ENCODE results near the gene IPO8. TPM values are rescaled to one million over a fixed set of nuclear protein-coding genes. Genes with fewer than 3 reads are reported as not detected.

IPO8 gene
- total and polyA plus RNA-seq, 8 donors, result 8.9 to 184 (median 32.6) TPM

- 84 to 96% (median 94%) methylated on average over 2 of the region's 2 CpGs for WGBS, 5 donors
- H3K27me3 ChIP-seq, result no peaks in the 10 kb centered on the region
- no peak overlapping the region for H3K27ac ChIP-seq
- H3K9me3 ChIP-seq, result no peaks in the 10 kb centered on the region
- no peak for TF ChIP-seq CTCF (IDR thresholded peaks at IDR 0.05)
- no peak for DNase-seq
- H3K4me1 ChIP-seq, result no peaks in the 10 kb centered on the region
- no peak overlapping the region for H3K4me3 ChIP-seq
- H3K36me3 ChIP-seq, result peaks cover 0 to 45% (median 33%) of the 10 kb centered on the region in 4 donors
- intact Hi-C loops (cut with DNase I; ENCODE audit: low total_unique reads), result no loop called here
Observed at GRCh38 chr12:30739020-30739419, 43.4 kb upstream of the IPO8 start.

GRCh38 chr12:30732954-30733637 is 37.4 kb upstream of the IPO8 start:
- 74 to 86% (median 82%) methylated on average over 2 of the region's 2 CpGs for WGBS, 5 donors
- no peaks in the 10 kb centered on the region for H3K9me3 ChIP-seq
- no peak overlapping the region for H3K27ac ChIP-seq
- no peaks in the 10 kb centered on the region for H3K27me3 ChIP-seq
- H3K36me3 ChIP-seq, result peaks cover 0 to 53% (median 34%) of the 10 kb centered on the region in 4 donors
- TF ChIP-seq CTCF (IDR thresholded peaks at IDR 0.05), result no peak
- intact Hi-C loops (cut with DNase I; ENCODE audit: low total_unique reads), result no loop called here
- no peaks in the 10 kb centered on the region for H3K4me1 ChIP-seq
- H3K4me3 ChIP-seq, result no peak overlapping the region
- DNase-seq, result no peak

- H3K9me3 ChIP-seq, result no peaks in the 10 kb centered on the region
- 88 to 95% (median 94%) methylated on average over 2 of the region's 2 CpGs for WGBS, 5 donors
- no peak for DNase-seq
Observed at GRCh38 chr12:30730011-30730410, 34.3 kb upstream of the IPO8 start.

GRCh38 chr12:30729547-30729946 is 33.9 kb upstream of the IPO8 start:
- Histone ChIP-seq H3K36me3 (peaks cover 0 to 43% (median 33%) of the 10 kb centered on the region in 4 donors), H3K27ac (no peak overlapping the region), H3K27me3 (no peaks in the 10 kb centered on the region), H3K4me3 (no peak overlapping the region), H3K9me3 (no peaks in the 10 kb centered on the region), H3K4me1 (peaks cover 0 to 16% (median 0%) of the 10 kb centered on the region in 4 donors)
- TF ChIP-seq POLR2AphosphoS5 (IDR thresholded peaks at IDR 0.05) (no peak), EP300 (IDR thresholded peaks at IDR 0.05) (no peak), CTCF (IDR thresholded peaks at IDR 0.05) (no peak), POLR2A (IDR thresholded peaks at IDR 0.05) (no peak)
- WGBS, 5 donors, result 91 to 98% (median 94%) methylated on average over 4 of the region's 4 CpGs
- DNase-seq, result no peak
- intact Hi-C loops (cut with DNase I; ENCODE audit: low total_unique reads), result no loop called here

More at GRCh38 chr12:30730011-30730410, 34.3 kb upstream of the IPO8 start:
- Histone ChIP-seq H3K4me3 (no peak overlapping the region), H3K27ac (no peak overlapping the region), H3K36me3 (peaks cover 0 to 44% (median 34%) of the 10 kb centered on the region in 4 donors), H3K27me3 (no peaks in the 10 kb centered on the region), H3K4me1 (peaks cover 0 to 16% (median 0%) of the 10 kb centered on the region in 4 donors)
- intact Hi-C loops (cut with DNase I; ENCODE audit: low total_unique reads), result no loop called here
- no peak for TF ChIP-seq EP300 (IDR thresholded peaks at IDR 0.05)
- TF ChIP-seq POLR2AphosphoS5 (IDR thresholded peaks at IDR 0.05), result no peak
- no peak for TF ChIP-seq CTCF (IDR thresholded peaks at IDR 0.05)
- TF ChIP-seq POLR2A (IDR thresholded peaks at IDR 0.05), result no peak

Data from stomach (tissue), 9 donors.